Sigmoid colon (tissue), 7 donors: Measurements from ENCODE around the gene ETS1. TPM values are rescaled to one million over a fixed set of nuclear protein-coding genes. Genes with fewer than 3 reads are reported as not detected.

ENCODE experiments used
- DNase-seq: peaks from one replicate; pipeline ENCODE4 v3.0.0-alpha.2; 2019
- H3K27ac ChIP-seq, 4 donors: fragments of 200-600 bp; sonication (generic); one replicate each; pipeline ENCODE4 v1.5.1; 2016 to 2019; ENCODE audit warnings: mild to moderate bottlenecking in 1 of 4
- H3K27me3 ChIP-seq, 3 donors: fragments of 200-600 bp; sonication (generic); one replicate each; pipeline ENCODE4 v1.5.1; 2019; ENCODE audit warnings: mild to moderate bottlenecking in 1 of 3
- H3K36me3 ChIP-seq, 4 donors: fragments of 200-600 bp; sonication (generic); one replicate each; pipeline ENCODE4 v1.5.1; 2016 to 2019
- H3K4me1 ChIP-seq, 4 donors: fragments of 200-600 bp; sonication (generic); one replicate each; pipeline ENCODE4 v1.5.1; 2017 to 2019
- H3K4me3 ChIP-seq, 4 donors: fragments of 200-600 bp; sonication (generic); one replicate each; pipeline ENCODE4 v1.5.1; 2017 to 2019; ENCODE audit warnings: mild to moderate bottlenecking in 2 of 4, moderate library complexity in 1 of 4
- H3K9me3 ChIP-seq, 4 donors: fragments of 200-600 bp in 3 of 4; sonication (generic) in 3 of 4; one replicate each; pipeline versions ENCODE4 v1.5.1 to v1.6.1; 2013 to 2019
- EP300 ChIP-seq, 4 donors: sonication (generic); formaldehyde crosslinking; IDR thresholded peaks; one replicate each; pipeline ENCODE4 v1.6.1; 2017; ENCODE audit warnings: antibody characterized with exemption in 4 of 4
- POLR2A ChIP-seq, 2 donors: fragments of 450-650 bp; IDR thresholded peaks; one replicate each; pipeline ENCODE4 v1.6.1; 2016; ENCODE audit warnings: antibody characterized with exemption in 2 of 2, mild to moderate bottlenecking in 2 of 2, moderate library complexity in 2 of 2
- POLR2AphosphoS5 ChIP-seq, 4 donors: sonication (generic); formaldehyde crosslinking; IDR thresholded peaks; one replicate each; pipeline ENCODE4 v1.6.1; 2017; ENCODE audit warnings: antibody characterized with exemption in 4 of 4
- WGBS, 2 donors: extraction: QIAGEN DNeasy Blood & Tissue Kit; methylation state at CpG; one replicate each; pipeline ENCODE4 v1.1.7; 2013; 5-methylcytosine and 5-hydroxymethylcytosine counted together
- intact Hi-C: fragments of 100-400 bp; cut with DNase I; formaldehyde crosslinking; loops from one replicate; pipeline ENCODE4 v1.15.1; 2023
- polyA plus RNA-seq, 3 donors: library from polyadenylated mRNA; stranded (reverse); fragments of 200-250 nt; gene quantifications; one replicate each; pipeline ENCODE4 v1.2.3, GENCODE V29; 2013
- total RNA-seq, 4 donors: library from RNA; depleted of rRNA; stranded (reverse); fragments of >200 nt; gene quantifications; one replicate each; pipeline ENCODE4 v1.1.0, GENCODE V29; 2016
- TF ChIP-seq, protein P1 (sequence below), 4 experiments: fragments of 450-650 bp in 3 of 4; fragments of 200-600 bp in 1 of 4; IDR thresholded peaks; one replicate each; pipeline ENCODE4 v1.5.1; 2016 to 2019; ENCODE audit warnings: antibody characterized with exemption in 4 of 4, mild to moderate bottlenecking in 3 of 4, moderate library complexity in 2 of 4
- donor health status: healthy with polysubstance abuse.
- donor health status: Bipolar disorder and iron deficiency.
- donor health status: healthy.

ETS1 gene
- total and polyA plus RNA-seq, 7 donors: 12.5 to 122 (median 24.6) TPM

DNA sequence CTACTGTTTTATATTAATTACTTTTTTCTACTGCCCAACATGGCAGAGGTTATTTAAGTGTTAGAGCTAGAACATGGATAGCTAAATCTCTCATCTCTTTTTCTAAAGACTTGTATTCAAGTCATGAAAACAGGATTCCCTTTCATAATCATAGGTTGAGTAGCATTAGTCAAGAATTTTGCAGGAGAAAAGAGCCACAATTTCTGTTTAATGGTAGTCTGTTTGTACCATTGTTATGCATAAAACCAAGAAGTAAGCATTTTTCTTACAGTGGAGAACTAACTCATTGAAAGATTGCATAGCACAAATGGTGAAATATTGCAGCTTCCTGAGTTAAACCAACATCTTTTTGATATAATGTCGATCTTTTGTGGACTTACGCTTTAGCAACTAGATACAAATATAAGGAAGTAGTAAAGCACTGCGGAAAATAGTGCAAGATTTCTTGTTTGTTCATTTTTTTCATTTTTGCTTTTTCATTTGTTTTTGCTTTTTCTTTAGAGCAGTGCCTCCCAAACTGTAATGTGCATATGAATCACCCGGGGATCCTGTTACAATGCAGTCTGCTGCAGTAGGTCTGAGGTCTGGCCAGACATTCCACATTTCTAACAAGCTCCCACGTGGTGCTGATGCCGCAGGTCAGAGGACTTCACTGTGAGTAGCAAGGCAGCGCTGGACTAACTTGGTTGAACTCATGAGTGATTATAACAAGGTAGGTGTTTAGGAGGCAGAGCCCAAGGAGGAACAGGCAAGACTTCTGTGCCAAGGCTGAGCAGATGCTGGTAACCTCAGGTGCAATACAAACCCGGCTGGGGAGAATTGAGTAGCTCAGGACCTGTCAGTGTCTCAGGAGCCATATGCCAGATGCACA lies 4.6 kb downstream of the ETS1 start:
- Histone ChIP-seq H3K36me3 (no peaks in the 10 kb centered on the region), H3K27ac (peak overlapping the region in 1 of 4 donors; percentile 33), H3K4me3 (no peak overlapping the region), H3K4me1 (no peaks in the 10 kb centered on the region), H3K27me3 (peaks cover 0 to 2% (median 0%) of the 10 kb centered on the region in 3 donors), H3K9me3 (no peaks in the 10 kb centered on the region)
- 65 to 78% methylated on average over 8 of the region's 8 CpGs for WGBS, 2 donors
- peak; percentile 59 for DNase-seq
- intact Hi-C loops: no loop called here
- TF ChIP-seq POLR2AphosphoS5 (IDR thresholded peaks at IDR 0.05): no peak
- no peak for TF ChIP-seq POLR2A (IDR thresholded peaks at IDR 0.05)
- TF ChIP-seq, protein P1, sequence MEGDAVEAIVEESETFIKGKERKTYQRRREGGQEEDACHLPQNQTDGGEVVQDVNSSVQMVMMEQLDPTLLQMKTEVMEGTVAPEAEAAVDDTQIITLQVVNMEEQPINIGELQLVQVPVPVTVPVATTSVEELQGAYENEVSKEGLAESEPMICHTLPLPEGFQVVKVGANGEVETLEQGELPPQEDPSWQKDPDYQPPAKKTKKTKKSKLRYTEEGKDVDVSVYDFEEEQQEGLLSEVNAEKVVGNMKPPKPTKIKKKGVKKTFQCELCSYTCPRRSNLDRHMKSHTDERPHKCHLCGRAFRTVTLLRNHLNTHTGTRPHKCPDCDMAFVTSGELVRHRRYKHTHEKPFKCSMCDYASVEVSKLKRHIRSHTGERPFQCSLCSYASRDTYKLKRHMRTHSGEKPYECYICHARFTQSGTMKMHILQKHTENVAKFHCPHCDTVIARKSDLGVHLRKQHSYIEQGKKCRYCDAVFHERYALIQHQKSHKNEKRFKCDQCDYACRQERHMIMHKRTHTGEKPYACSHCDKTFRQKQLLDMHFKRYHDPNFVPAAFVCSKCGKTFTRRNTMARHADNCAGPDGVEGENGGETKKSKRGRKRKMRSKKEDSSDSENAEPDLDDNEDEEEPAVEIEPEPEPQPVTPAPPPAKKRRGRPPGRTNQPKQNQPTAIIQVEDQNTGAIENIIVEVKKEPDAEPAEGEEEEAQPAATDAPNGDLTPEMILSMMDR (IDR thresholded peaks at IDR 0.05): no peak
- no peak for TF ChIP-seq EP300 (IDR thresholded peaks at IDR 0.05)

DNA sequence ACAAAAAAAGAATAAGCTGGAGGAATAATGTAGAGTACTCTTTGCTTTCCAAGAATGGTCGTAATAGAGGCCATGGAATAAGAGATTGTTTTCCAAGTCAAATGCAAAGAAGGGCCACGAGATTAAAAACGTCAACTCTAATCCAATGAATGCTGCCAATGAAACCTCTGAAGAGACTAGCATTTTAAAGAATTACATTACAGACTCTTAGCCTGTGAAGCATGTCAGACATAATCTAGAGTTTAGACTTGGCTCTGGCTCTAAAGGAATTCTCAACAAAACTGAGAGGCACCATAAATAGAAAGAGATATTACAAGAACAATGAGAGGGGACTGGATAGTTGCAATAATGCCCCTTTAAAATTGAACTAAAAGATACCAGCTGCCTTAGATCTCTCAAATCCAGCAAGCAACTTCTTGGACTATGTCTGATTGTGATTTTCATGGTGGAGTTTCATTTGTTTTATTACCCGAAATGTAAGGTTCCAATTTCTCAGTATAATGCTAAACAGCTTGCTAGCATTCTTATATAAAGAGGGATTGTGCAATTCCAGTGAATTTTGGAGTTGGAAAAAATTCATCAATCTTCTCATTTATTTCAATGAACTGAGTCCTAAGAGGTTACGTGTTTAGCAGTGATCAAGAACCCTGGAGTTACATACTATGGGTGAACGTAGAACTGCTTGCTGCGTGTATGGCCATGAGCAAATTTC lies 5.6 kb downstream of the ETS1 start:
- no peaks in the 10 kb centered on the region for H3K36me3 ChIP-seq
- DNase-seq: no peak
- 87 to 93% methylated on average over 7 of the region's 7 CpGs for WGBS, 2 donors
- no peak overlapping the region for H3K27ac ChIP-seq
- H3K9me3 ChIP-seq: no peaks in the 10 kb centered on the region
- no peak for TF ChIP-seq POLR2A (IDR thresholded peaks at IDR 0.05)
- H3K4me1 ChIP-seq: peaks cover 0 to 6% (median under 1%) of the 10 kb centered on the region in 4 donors
- intact Hi-C loops: no loop called here
- H3K27me3 ChIP-seq: peaks cover 0 to 2% (median 0%) of the 10 kb centered on the region in 3 donors
- no peak overlapping the region for H3K4me3 ChIP-seq

DNA sequence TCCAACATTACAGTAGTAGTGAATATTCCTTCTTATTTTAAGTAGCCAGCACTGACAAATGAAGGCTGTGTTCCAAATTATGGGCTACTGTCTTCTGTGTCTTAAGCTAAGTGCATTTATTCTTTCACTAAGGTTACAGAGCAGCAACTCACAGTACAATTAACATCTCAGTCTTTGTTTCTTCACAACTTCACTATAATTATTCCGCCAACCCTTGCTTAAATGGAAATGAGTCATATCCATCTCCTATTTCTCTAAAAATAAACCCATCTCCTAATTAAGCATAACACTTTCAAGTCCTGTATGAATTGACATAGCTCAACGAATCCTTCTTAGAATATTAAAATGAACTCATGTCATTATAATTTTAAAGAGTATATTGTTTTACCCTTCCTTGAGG lies 6.7 kb downstream of the ETS1 start:
- Histone ChIP-seq H3K36me3 (no peaks in the 10 kb centered on the region), H3K4me1 (peaks cover 0 to 10% (median 3%) of the 10 kb centered on the region in 4 donors), H3K9me3 (no peaks in the 10 kb centered on the region), H3K27me3 (no peaks in the 10 kb centered on the region), H3K4me3 (no peak overlapping the region), H3K27ac (no peak overlapping the region)
- no peak for DNase-seq
- intact Hi-C loops: no loop called here
- WGBS, 2 donors: 70 to 89% methylated on average over 2 of the region's 2 CpGs
- TF ChIP-seq POLR2A (IDR thresholded peaks at IDR 0.05) (no peak), EP300 (IDR thresholded peaks at IDR 0.05) (no peak), POLR2AphosphoS5 (IDR thresholded peaks at IDR 0.05) (no peak)
- TF ChIP-seq, protein P1 (IDR thresholded peaks at IDR 0.05): no peak

DNA sequence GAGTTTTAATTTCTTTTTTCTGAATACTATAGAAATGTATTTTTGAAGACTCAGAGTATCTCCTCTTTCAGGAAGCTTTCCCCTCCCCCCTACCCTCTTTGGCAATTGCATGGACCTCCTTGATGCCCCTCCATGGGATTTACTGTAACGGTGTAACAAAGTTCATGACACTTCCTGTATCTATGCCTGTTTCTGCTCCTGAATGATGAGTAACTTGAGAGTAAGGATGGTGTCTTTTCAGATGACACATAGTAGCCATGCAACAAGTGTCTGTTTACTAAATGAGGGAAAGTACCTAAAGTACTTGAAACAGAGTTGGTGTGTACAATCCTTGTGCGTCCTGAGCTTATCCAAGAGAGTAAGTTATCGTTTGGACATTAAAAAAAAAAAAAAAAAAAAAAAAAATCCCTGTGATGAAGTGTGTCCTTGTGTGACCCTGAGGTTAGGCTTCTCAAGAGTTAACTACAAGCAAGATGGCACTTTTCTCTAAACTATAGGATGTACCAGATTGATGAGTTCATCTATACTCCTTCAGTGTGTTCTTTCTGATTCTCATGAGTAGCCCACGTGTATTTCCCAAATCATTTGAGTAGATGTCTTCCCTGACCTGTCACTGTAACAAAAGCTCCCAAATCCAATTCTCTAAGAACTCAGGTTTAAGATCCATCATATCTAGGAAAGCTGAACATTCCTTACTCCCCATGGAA lies 7.4 kb downstream of the ETS1 start:
- Histone ChIP-seq H3K9me3 (no peaks in the 10 kb centered on the region), H3K27me3 (no peaks in the 10 kb centered on the region), H3K36me3 (no peaks in the 10 kb centered on the region), H3K4me1 (peaks cover 0 to 10% (median 3%) of the 10 kb centered on the region in 4 donors), H3K27ac (no peak overlapping the region), H3K4me3 (no peak overlapping the region)
- intact Hi-C loops: no loop called here
- 72 to 85% methylated on average over 4 of the region's 4 CpGs for WGBS, 2 donors
- DNase-seq: no peak
- TF ChIP-seq, protein P1 (IDR thresholded peaks at IDR 0.05): no peak
- TF ChIP-seq EP300 (IDR thresholded peaks at IDR 0.05) (no peak), POLR2A (IDR thresholded peaks at IDR 0.05) (no peak), POLR2AphosphoS5 (IDR thresholded peaks at IDR 0.05) (no peak)

DNA sequence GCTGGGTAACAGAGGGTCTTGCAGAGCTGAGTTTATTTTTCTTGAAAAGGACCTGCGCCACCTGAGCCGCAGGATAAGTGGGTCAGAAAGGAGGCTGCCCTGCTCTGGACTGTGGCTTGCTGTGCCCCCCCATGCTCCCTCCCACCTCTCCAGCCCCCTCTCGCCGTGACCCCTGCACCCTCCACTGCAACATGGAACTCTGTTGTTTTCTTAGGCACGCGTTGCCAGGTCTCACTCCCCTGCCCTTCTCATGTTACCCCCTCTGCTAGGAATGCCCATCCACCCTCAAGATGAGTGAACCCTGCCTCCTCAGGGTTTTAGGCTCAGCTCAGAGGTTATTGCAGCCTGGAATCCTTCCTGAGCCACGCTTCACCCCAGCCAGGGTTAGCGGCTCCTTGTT lies 10.8 kb downstream of the ETS1 start:
- no peak overlapping the region for H3K4me3 ChIP-seq
- H3K27me3 ChIP-seq: no peaks in the 10 kb centered on the region
- DNase-seq: peak; percentile 45
- no peaks in the 10 kb centered on the region for H3K36me3 ChIP-seq
- no peak overlapping the region for H3K27ac ChIP-seq
- peaks cover 0 to 1% (median 0%) of the 10 kb centered on the region in 4 donors for H3K9me3 ChIP-seq
- intact Hi-C loops: no loop called here
- H3K4me1 ChIP-seq: peaks cover 0 to 10% (median 3%) of the 10 kb centered on the region in 4 donors
- no peak for TF ChIP-seq EP300 (IDR thresholded peaks at IDR 0.05)
- no peak for TF ChIP-seq POLR2A (IDR thresholded peaks at IDR 0.05)
- TF ChIP-seq POLR2AphosphoS5 (IDR thresholded peaks at IDR 0.05): no peak
- TF ChIP-seq, protein P1 (IDR thresholded peaks at IDR 0.05): no peak
- 32 to 63% methylated on average over 8 of the region's 8 CpGs for WGBS, 2 donors
